HL-60/S4 treated with phorbol 12-myristate 13-acetate at 8.2 ng/mL for 4 days and 3 days (cell line): ENCODE measurements around the gene PDE4D.

Experiments
- in situ Hi-C: fragments of 300-500 bp; cut with MboI; formaldehyde crosslinking; loops from 2 replicates; pipeline ENCODE4 v1.15.0; 2022; ENCODE audit warnings: low sequenced_read_pairs

PDE4D gene

GRCh38 chr5:59562756-59563389, 330.7 kb downstream of the PDE4D start:
- in situ Hi-C loops = no loop called here

- in situ Hi-C loops = no loop called here
These were observed 333.0 kb downstream of the PDE4D start for GRCh38 chr5:59560553-59560952.

GRCh38 chr5:59559847-59560246, 333.7 kb downstream of the PDE4D start:
- in situ Hi-C loops = no loop called here

GRCh38 chr5:59559323-59559722, 334.2 kb downstream of the PDE4D start:
- in situ Hi-C loops = no loop called here

GRCh38 chr5:59558501-59558900, 335.0 kb downstream of the PDE4D start:
- in situ Hi-C loops = no loop called here

- in situ Hi-C loops = no loop called here
These were observed 336.0 kb downstream of the PDE4D start for GRCh38 chr5:59557572-59557971.

GRCh38 chr5:59555596-59555995, 337.9 kb downstream of the PDE4D start:
- in situ Hi-C loops = no loop called here

GRCh38 chr5:59554501-59554900, 339.0 kb downstream of the PDE4D start:
- in situ Hi-C loops = no loop called here

GRCh38 chr5:59553992-59554391, 339.5 kb downstream of the PDE4D start:
- in situ Hi-C loops = no loop called here

- in situ Hi-C loops = no loop called here
These were observed 344.6 kb downstream of the PDE4D start for GRCh38 chr5:59548807-59549357.

GRCh38 chr5:59547731-59548130, 345.8 kb downstream of the PDE4D start:
- in situ Hi-C loops = no loop called here

- in situ Hi-C loops = no loop called here
These were observed 349.0 kb downstream of the PDE4D start for GRCh38 chr5:59544573-59544972.

- in situ Hi-C loops = no loop called here
These were observed 349.6 kb downstream of the PDE4D start for GRCh38 chr5:59543821-59544442.

GRCh38 chr5:59542851-59543820, 350.4 kb downstream of the PDE4D start:
- in situ Hi-C loops = no loop called here

GRCh38 chr5:59542306-59542705, 351.2 kb downstream of the PDE4D start:
- in situ Hi-C loops = no loop called here

GRCh38 chr5:59540366-59540765, 353.2 kb downstream of the PDE4D start:
- in situ Hi-C loops = no loop called here

GRCh38 chr5:59538750-59539121, 354.8 kb downstream of the PDE4D start:
- in situ Hi-C loops = no loop called here

GRCh38 chr5:59537961-59538749, 355.4 kb downstream of the PDE4D start:
- in situ Hi-C loops = no loop called here

- in situ Hi-C loops = no loop called here
These were observed 356.7 kb downstream of the PDE4D start for GRCh38 chr5:59536875-59537274.

- in situ Hi-C loops = no loop called here
These were observed 358.0 kb downstream of the PDE4D start for GRCh38 chr5:59535561-59535960.

- in situ Hi-C loops = no loop called here
These were observed 359.8 kb downstream of the PDE4D start for GRCh38 chr5:59533730-59534108.
